Stomach (tissue), 4 donors: Measurements from ENCODE around the gene STIM2.

Experiments used
- POLR2A ChIP-seq, 4 donors: fragments of 450-650 bp; IDR thresholded peaks; one replicate each; pipeline ENCODE4 v1.6.1; 2016; ENCODE audit warnings: antibody characterized with exemption in 4 of 4, control low read depth in 2 of 4, mild to moderate bottlenecking in 1 of 4, moderate library complexity in 1 of 4
- POLR2AphosphoS5 ChIP-seq, 3 donors: sonication (generic); formaldehyde crosslinking; IDR thresholded peaks; one replicate each; pipeline ENCODE4 v1.6.1; 2016; ENCODE audit warnings: antibody characterized with exemption in 3 of 3
- TF ChIP-seq, protein P1 (sequence below), 7 experiments: fragments of 450-650 bp in 4 of 7; fragments of 200-600 bp in 3 of 7; sonication (generic) in 3 of 7; IDR thresholded peaks; one replicate each; pipeline ENCODE4 v1.5.1; 2016 to 2019; ENCODE audit warnings: antibody characterized with exemption in 7 of 7, control low read depth in 2 of 7, mild to moderate bottlenecking in 1 of 7

DNA sequence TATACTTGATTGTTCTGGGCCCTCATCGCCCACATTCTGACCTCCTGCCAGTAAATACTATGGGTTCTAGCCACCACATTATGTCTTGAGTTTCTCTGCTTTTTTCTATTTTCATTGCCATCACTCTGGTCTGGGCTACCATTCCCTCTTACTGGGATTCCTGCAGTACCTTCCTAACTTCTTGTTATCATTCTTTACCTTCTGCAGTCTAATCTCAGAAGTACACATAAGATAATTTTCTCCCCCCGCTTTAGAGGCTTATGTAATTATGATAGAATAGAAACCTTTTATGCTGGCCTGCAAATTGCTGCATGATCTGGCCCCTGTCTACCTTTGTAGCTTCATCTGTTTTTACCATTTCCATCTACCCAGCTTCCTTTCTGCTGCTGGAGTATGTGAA is 19.2 kb downstream of the STIM2 start:
- no peak for TF ChIP-seq POLR2A (IDR thresholded peaks at IDR 0.05)
- TF ChIP-seq, protein P1, sequence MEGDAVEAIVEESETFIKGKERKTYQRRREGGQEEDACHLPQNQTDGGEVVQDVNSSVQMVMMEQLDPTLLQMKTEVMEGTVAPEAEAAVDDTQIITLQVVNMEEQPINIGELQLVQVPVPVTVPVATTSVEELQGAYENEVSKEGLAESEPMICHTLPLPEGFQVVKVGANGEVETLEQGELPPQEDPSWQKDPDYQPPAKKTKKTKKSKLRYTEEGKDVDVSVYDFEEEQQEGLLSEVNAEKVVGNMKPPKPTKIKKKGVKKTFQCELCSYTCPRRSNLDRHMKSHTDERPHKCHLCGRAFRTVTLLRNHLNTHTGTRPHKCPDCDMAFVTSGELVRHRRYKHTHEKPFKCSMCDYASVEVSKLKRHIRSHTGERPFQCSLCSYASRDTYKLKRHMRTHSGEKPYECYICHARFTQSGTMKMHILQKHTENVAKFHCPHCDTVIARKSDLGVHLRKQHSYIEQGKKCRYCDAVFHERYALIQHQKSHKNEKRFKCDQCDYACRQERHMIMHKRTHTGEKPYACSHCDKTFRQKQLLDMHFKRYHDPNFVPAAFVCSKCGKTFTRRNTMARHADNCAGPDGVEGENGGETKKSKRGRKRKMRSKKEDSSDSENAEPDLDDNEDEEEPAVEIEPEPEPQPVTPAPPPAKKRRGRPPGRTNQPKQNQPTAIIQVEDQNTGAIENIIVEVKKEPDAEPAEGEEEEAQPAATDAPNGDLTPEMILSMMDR (IDR thresholded peaks at IDR 0.05): no peak
- no peak for TF ChIP-seq POLR2AphosphoS5 (IDR thresholded peaks at IDR 0.05)
